A673 (cell line): ENCODE data around the gene NCEH1. TPM values are rescaled to one million over a fixed set of nuclear protein-coding genes. Genes with fewer than 3 reads are reported as not detected.

Source experiments
- BruUV-seq: library from RNA; stranded (reverse); fragments of 400-500 nt; replicated peaks from 2 replicates; lab custom pipeline; 2021; lab: Mats Ljungman, UMichigan
- CTCF ChIA-PET: fragments of 300-600 bp; sonication (Branson Sonifier 250); formaldehyde crosslinking; loops from one replicate; lab custom pipeline; 2022; ENCODE audit warnings: antibody characterized with exemption; lab: Charles Lee
- POLR2A ChIA-PET: fragments of 300-600 bp; sonication (Branson Sonifier 250); formaldehyde crosslinking; loops from one replicate; lab custom pipeline; 2022; ENCODE audit warnings: antibody characterized with exemption; ENCODE audit not compliant: low non-redundant PET; lab: Charles Lee
- DNase-seq: peaks from one replicate; pipeline ENCODE4 v3.0.0-alpha.2; 2015; ENCODE audit warnings: low spot score
- H3K27ac ChIP-seq: fragments of 200-600 bp; sonication (generic); 2 replicates; pipeline ENCODE4 v1.5.1; 2016; ENCODE audit warnings: mixed run types, low read depth, mild to moderate bottlenecking, mixed read lengths, antibody characterized with exemption, low read length; ENCODE audit not compliant: poor library complexity, severe bottlenecking
- H3K27me3 ChIP-seq: fragments of 200-600 bp; sonication (generic); replicated peaks from 2 replicates; pipeline ENCODE4 v1.6.1; 2017; ENCODE audit warnings: mixed run types, low read depth, mild to moderate bottlenecking, mixed read lengths, antibody characterized with exemption, low read length; ENCODE audit not compliant: insufficient read depth, poor library complexity
- H3K36me3 ChIP-seq: fragments of 200-600 bp; sonication (generic); 2 replicates; pipeline ENCODE4 v1.6.1; 2016; ENCODE audit warnings: mixed run types, mild to moderate bottlenecking, mixed read lengths, antibody characterized with exemption, low read length; ENCODE audit not compliant: insufficient read depth, poor library complexity, severe bottlenecking
- H3K4me1 ChIP-seq: fragments of 200-600 bp; sonication (generic); 2 replicates; pipeline ENCODE4 v1.6.1; 2017; ENCODE audit warnings: mixed run types, mild to moderate bottlenecking, mixed read lengths, antibody characterized with exemption, low read length; ENCODE audit not compliant: insufficient read depth, poor library complexity, severe bottlenecking
- H3K4me3 ChIP-seq: fragments of 200-600 bp; sonication (generic); 2 replicates; pipeline ENCODE4 v1.5.1; 2016; ENCODE audit warnings: low read depth, mixed run types, mild to moderate bottlenecking, mixed read lengths, low read length; ENCODE audit not compliant: poor library complexity, severe bottlenecking
- H3K9me3 ChIP-seq: fragments of 200-600 bp; sonication (generic); 2 replicates; pipeline ENCODE4 v1.6.1; 2016; ENCODE audit warnings: mixed run types, low read depth, mild to moderate bottlenecking, mixed read lengths, antibody characterized with exemption, low read length; ENCODE audit not compliant: poor library complexity, severe bottlenecking
- EZH2 ChIP-seq: fragments of 200-600 bp; sonication (generic); IDR thresholded peaks from 2 replicates; pipeline ENCODE4 v1.6.1; 2017; ENCODE audit warnings: borderline replicate concordance, low read depth, mild to moderate bottlenecking, mixed read lengths, antibody characterized with exemption, low read length; ENCODE audit not compliant: poor library complexity, severe bottlenecking
- intact Hi-C: fragments of 100-400 bp; cut with micrococcal nuclease; formaldehyde crosslinking; loops from one replicate; pipeline ENCODE4 v1.10.0; 2022; ENCODE audit not compliant: unreplicated experiment
- total RNA-seq: library from RNA; stranded (reverse); gene quantifications from 2 replicates; pipeline ENCODE4 v1.2.3, GENCODE V29; 2021
- TF ChIP-seq, protein P1 (sequence below): fragments of 300-800, 200-600 bp; sonication (generic); conservative IDR thresholded peaks from 2 replicates; pipeline ENCODE4 v1.5.1; 2017; ENCODE audit warnings: low read depth, mild to moderate bottlenecking, antibody characterized with exemption, low read length, moderate library complexity, mixed read lengths

NCEH1 gene
- total RNA-seq, 1 experiment from 2014 or later = 3.5 TPM

GRCh38 chr3:172700936-172701455, 9.9 kb downstream of the NCEH1 start:
- ChIA-PET POLR2A (no interaction called here), CTCF (interaction anchor here (0.5 kb wide), 1 partner anchor 875 kb away, joined by 3 read pairs; no protein-coding TSS in a partner anchor)
- intact Hi-C loops = no loop called here

DNA sequence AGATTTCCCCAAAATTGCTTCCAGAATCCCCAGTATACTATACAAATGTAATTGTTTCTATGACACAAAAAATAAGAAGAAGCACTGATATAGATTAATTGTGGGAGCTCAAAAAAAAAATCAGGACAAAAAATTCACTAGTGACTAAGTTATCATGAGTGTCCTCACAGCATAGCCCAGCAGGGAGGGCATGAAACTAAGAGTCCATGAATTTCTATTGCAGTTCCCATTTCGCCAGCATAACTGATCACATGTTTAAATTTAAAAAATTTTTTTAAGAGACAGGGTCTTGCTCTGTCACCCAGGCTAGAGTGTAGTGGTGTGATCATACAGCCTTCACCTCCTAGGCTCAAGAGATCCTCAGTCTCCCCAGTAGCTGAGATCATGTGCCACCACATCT, 10.6 kb downstream of the NCEH1 start:
- H3K27me3 ChIP-seq = no peaks in the 10 kb centered on the region
- no peaks in the 10 kb centered on the region for H3K4me1 ChIP-seq
- no peak overlapping the region for H3K27ac ChIP-seq
- ChIA-PET POLR2A (no interaction called here), CTCF (no interaction called here)
- no peaks in the 10 kb centered on the region for H3K36me3 ChIP-seq
- intact Hi-C loops = no loop called here
- DNase-seq = no peak
- H3K4me3 ChIP-seq = no peak overlapping the region
- BruUV-seq = no TSS peak
- TF ChIP-seq, protein P1, sequence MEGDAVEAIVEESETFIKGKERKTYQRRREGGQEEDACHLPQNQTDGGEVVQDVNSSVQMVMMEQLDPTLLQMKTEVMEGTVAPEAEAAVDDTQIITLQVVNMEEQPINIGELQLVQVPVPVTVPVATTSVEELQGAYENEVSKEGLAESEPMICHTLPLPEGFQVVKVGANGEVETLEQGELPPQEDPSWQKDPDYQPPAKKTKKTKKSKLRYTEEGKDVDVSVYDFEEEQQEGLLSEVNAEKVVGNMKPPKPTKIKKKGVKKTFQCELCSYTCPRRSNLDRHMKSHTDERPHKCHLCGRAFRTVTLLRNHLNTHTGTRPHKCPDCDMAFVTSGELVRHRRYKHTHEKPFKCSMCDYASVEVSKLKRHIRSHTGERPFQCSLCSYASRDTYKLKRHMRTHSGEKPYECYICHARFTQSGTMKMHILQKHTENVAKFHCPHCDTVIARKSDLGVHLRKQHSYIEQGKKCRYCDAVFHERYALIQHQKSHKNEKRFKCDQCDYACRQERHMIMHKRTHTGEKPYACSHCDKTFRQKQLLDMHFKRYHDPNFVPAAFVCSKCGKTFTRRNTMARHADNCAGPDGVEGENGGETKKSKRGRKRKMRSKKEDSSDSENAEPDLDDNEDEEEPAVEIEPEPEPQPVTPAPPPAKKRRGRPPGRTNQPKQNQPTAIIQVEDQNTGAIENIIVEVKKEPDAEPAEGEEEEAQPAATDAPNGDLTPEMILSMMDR = no peak
- TF ChIP-seq EZH2 = no peak
- no peaks in the 10 kb centered on the region for H3K9me3 ChIP-seq

More at GRCh38 chr3:172700936-172701455, 9.9 kb downstream of the NCEH1 start:
- Histone ChIP-seq H3K36me3 (no peaks in the 10 kb centered on the region), H3K27ac (no peak overlapping the region), H3K4me3 (no peak overlapping the region), H3K27me3 (no peaks in the 10 kb centered on the region), H3K4me1 (no peaks in the 10 kb centered on the region), H3K9me3 (no peaks in the 10 kb centered on the region)
- DNase-seq = no peak
- no peak for TF ChIP-seq EZH2
- TF ChIP-seq, protein P1 = no peak
- no TSS peak for BruUV-seq

- H3K4me3 ChIP-seq = no peak overlapping the region
- TF ChIP-seq EZH2 = no peak
- TF ChIP-seq, protein P1 = no peak
- BruUV-seq = no TSS peak
- H3K27ac ChIP-seq = no peak overlapping the region
- no peaks in the 10 kb centered on the region for H3K27me3 ChIP-seq
- no peaks in the 10 kb centered on the region for H3K36me3 ChIP-seq
- no peaks in the 10 kb centered on the region for H3K9me3 ChIP-seq
- no peaks in the 10 kb centered on the region for H3K4me1 ChIP-seq
- DNase-seq = no peak
- CTCF ChIA-PET = no interaction called here
- POLR2A ChIA-PET = no interaction called here
- intact Hi-C loops = no loop called here
Observed at GRCh38 chr3:172699031-172699430, 11.8 kb downstream of the NCEH1 start.
